Kidney (tissue), 14 donors: ENCODE results near the gene C3orf20. TPM values are rescaled to one million over a fixed set of nuclear protein-coding genes. Genes with fewer than 3 reads are reported as not detected.
"Not testable (repeated sequence)": the region's sequence is repeated elsewhere in the genome, so short reads cannot be mapped to it uniquely, and the experiment has no call there.

Experiments used
- DNase-seq, 5 donors: peaks; one replicate each; pipeline ENCODE4 v3.0.0-alpha.2; 2013 to 2020
- FAIRE-seq: peaks from 2 replicates; lab custom pipeline; 2012; peaks lifted over from hg19 to GRCh38; lab: Jason Lieb, UNC
- H3K27ac ChIP-seq, 2 donors: one replicate each; pipeline ENCODE4 v1.7.0; 2013; ENCODE audit warnings: low read depth in 2 of 2, low read length in 2 of 2, inconsistent platforms in 1 of 2
- H3K27me3 ChIP-seq: one replicate; pipeline ENCODE4 v1.7.1; 2013; ENCODE audit warnings: low read length, inconsistent platforms; ENCODE audit not compliant: control insufficient read depth, insufficient read depth
- H3K36me3 ChIP-seq, 3 donors: one replicate each; pipeline versions ENCODE4 v1.7.0 to v1.7.1; 2013; ENCODE audit warnings: low read length in 3 of 3, control low read depth in 1 of 3, inconsistent platforms in 1 of 3; ENCODE audit not compliant: insufficient read depth in 3 of 3, control insufficient read depth in 2 of 3
- H3K4me1 ChIP-seq, 3 donors: one replicate each; pipeline versions ENCODE4 v1.7.0 to v1.7.1; 2013; ENCODE audit warnings: low read length in 3 of 3, inconsistent platforms in 1 of 3, low read depth in 1 of 3; ENCODE audit not compliant: control insufficient read depth in 2 of 3, insufficient read depth in 2 of 3
- H3K4me3 ChIP-seq, 3 donors: one replicate each; pipeline versions ENCODE4 v1.7.0 to v1.8.1; 2013; ENCODE audit warnings: low read length in 3 of 3, control low read depth in 1 of 3, inconsistent platforms in 1 of 3
- H3K9ac ChIP-seq, 3 donors: one replicate each; pipeline versions ENCODE4 v1.7.0 to v1.7.1; 2013; ENCODE audit warnings: low read length in 3 of 3, control low read depth in 1 of 3, inconsistent platforms in 1 of 3
- H3K9me3 ChIP-seq, 3 donors: one replicate each; pipeline versions ENCODE4 v1.7.0 to v1.7.1; 2013; ENCODE audit warnings: low read length in 3 of 3, control low read depth in 1 of 3, inconsistent platforms in 1 of 3; ENCODE audit not compliant: control insufficient read depth in 2 of 3, insufficient read depth in 1 of 3
- intact Hi-C: fragments of 100-400 bp; cut with DNase I; formaldehyde crosslinking; loops from one replicate; pipeline ENCODE4 v1.11.1; 2022
- polyA plus RNA-seq: library from polyadenylated mRNA; stranded (reverse); fragments of 350-450 nt; fragmentation: Illumina TruSeq; extraction: RNeasy Lipid Tissue Mini Kit (QIAGEN cat#74804); gene quantifications from one replicate; pipeline ENCODE4 v1.2.3, GENCODE V29; 2014; ENCODE audit warnings: low read depth, low replicate concordance; ENCODE audit not compliant: insufficient read depth
- total RNA-seq: library from RNA; stranded (reverse); fragmentation: NEBNext Ultra II Directional; extraction: Animal tissue kit (Norgen Biotek cat#: 25700); gene quantifications from one replicate; pipeline ENCODE4 v1.2.1, GENCODE V29; 2021
- TF ChIP-seq, protein P1 (sequence below): IDR thresholded peaks from 3 replicates; pipeline ENCODE4 v1.5.1; 2012; ENCODE audit warnings: mild to moderate bottlenecking, moderate library complexity, borderline replicate concordance; ENCODE audit not compliant: insufficient read depth; ENCODE audit errors: extremely low read depth
- donor health status: control.
- donor health status: control.
- donor health status: control.
- donor health status: control.
- donor health status: control.
- donor health status: DM: yes; HTN: yes; CAD: no.
- donor health status: Normal renal cell carcinoma (clear cell type).

Gene C3orf20
- total and polyA plus RNA-seq, 2 donors from 2014 or later: 0.16 TPM; not detected in 1

GRCh38 chr3:14649466-14649865 is 25.5 kb upstream of the C3orf20 start:
- H3K9ac ChIP-seq: peak overlapping the region in 1 of 3 donors; percentile 70
- peak in 2 of 5 donors; percentile 81 to 83 for DNase-seq
- no peaks in the 10 kb centered on the region for H3K27me3 ChIP-seq
- FAIRE-seq: peak; percentile 76
- no peaks in the 10 kb centered on the region for H3K9me3 ChIP-seq
- H3K4me3 ChIP-seq: peak overlapping the region in 2 of 3 donors; percentile 32 to 55
- TF ChIP-seq, protein P1, sequence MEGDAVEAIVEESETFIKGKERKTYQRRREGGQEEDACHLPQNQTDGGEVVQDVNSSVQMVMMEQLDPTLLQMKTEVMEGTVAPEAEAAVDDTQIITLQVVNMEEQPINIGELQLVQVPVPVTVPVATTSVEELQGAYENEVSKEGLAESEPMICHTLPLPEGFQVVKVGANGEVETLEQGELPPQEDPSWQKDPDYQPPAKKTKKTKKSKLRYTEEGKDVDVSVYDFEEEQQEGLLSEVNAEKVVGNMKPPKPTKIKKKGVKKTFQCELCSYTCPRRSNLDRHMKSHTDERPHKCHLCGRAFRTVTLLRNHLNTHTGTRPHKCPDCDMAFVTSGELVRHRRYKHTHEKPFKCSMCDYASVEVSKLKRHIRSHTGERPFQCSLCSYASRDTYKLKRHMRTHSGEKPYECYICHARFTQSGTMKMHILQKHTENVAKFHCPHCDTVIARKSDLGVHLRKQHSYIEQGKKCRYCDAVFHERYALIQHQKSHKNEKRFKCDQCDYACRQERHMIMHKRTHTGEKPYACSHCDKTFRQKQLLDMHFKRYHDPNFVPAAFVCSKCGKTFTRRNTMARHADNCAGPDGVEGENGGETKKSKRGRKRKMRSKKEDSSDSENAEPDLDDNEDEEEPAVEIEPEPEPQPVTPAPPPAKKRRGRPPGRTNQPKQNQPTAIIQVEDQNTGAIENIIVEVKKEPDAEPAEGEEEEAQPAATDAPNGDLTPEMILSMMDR: no peak
- intact Hi-C loops: no loop called here
- no peaks in the 10 kb centered on the region for H3K36me3 ChIP-seq
- peaks cover 12 to 45% (median 15%) of the 10 kb centered on the region in 3 donors for H3K4me1 ChIP-seq
- H3K27ac ChIP-seq: peak overlapping the region; percentile 92

DNA sequence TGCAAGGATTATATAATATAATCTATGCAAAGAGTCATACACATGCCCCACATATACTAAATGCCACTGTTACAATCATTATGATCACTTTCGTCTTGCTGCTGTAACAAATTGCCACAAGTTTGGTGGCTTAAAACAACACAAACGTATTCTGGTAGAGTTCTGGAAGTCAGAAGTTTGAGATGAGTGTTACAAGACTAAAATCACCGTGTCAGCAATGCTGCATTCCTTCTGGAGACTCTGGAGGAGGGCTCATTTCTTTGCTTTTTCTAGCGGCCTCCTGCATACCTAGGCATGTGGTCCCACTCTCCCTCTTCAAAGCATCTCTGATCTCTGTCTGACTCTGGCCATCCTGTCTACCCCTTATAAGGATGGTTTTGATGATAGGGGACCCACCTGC is 24.7 kb upstream of the C3orf20 start:
- Histone ChIP-seq H3K4me3 (peak overlapping the region in 1 of 3 donors; percentile 98), H3K27ac (peak overlapping the region; percentile 82 to 87), H3K9ac (peak overlapping the region in 1 of 3 donors; percentile 47), H3K36me3 (peaks cover 0 to under 1% (median 0%) of the 10 kb centered on the region in 3 donors), H3K9me3 (no peaks in the 10 kb centered on the region), H3K4me1 (peaks cover 12 to 45% (median 15%) of the 10 kb centered on the region in 3 donors), H3K27me3 (no peaks in the 10 kb centered on the region)
- intact Hi-C loops: no loop called here
- no peak for FAIRE-seq
- DNase-seq: no peak
- TF ChIP-seq, protein P1: no peak

DNA sequence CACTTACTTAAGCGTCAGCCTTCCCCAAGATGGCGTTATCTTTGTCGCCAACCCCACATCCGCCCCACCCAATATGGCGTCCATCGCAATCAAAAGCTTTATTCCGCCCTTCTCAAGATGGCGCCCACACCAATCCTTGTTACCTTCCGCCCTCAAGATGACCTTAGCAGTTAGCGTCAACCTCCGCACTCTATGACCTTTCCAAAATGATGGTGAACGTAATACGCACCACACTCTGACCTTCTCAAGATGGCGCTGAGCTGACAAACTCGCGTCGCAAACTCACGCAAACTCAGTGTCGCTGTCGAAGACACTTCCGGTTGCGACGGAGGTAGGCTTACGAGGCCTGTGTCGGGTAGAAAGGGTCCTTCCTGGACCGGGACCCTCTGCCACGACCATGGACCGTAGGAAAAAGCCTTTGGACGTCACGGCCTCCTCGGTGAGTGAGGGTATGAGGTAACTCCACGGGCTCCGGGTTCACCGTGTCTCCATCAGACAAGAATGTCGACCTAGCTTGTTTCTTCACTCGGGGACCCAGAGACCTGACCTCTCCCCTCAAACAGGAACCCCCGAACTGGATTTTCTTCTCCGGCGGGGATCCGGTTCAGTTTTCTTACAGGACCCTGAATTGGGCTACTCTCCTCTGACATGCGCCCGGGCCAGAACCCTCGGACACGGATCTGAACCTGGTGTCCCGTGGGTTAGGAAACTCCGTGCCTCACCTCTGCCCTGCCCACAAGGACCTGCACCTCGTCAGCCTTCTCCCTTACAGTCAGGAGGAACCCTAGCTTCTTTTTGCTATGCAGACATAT is 23.3 kb upstream of the C3orf20 start, which contains the start of gene CCDC174:
Gene CCDC174, plus strand, starts transcription at position 323 of the 812 bp plus-strand sequence. Its CDS starts 75 bp downstream, at position 398.
- peak; percentile 93 for FAIRE-seq
- TF ChIP-seq, protein P1: no peak
- H3K27me3 ChIP-seq: no peaks in the 10 kb centered on the region
- H3K36me3 ChIP-seq: peaks cover 2 to 14% (median 5%) of the 10 kb centered on the region in 3 donors
- peak; percentile 96 to 99 (median 97) for DNase-seq
- H3K4me3 ChIP-seq: peak within 1 kb of the TSS; percentile 94 to 98 (median 95)
- peak within 1 kb of the TSS; percentile 82 to 87 for H3K27ac ChIP-seq
- intact Hi-C loops: no loop called here
- peaks cover 12 to 45% (median 15%) of the 10 kb centered on the region in 3 donors for H3K4me1 ChIP-seq
- H3K9ac ChIP-seq: peak within 1 kb of the TSS; percentile 91 to 99 (median 93)
- no peaks in the 10 kb centered on the region for H3K9me3 ChIP-seq

DNA sequence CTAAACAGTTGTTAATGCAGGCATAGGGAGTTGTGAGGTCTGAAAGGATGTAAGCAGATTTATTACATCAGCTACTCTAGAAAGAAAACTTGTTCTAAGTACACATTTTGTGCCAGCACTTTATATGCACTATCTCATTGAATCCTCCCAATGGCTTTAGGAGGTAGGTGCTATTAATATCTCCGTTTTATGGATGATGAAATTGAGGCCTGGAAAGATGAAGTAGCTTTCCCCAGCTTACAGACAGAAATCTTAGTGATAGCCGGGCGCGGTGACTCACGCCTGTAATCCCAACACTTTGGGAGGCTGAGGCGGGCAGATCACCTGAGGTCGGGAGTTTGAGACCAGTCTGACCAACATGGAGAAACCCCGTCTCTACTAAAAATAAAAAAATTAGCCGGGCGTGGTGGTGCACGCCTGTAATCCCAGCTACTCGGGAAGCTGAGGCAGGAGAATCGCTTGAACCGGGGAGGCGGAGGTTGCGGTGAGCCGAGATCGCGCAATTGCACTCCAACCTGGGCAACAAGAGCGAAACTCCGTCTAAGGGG is 22.5 kb upstream of the C3orf20 start:
- FAIRE-seq, H3K9me3 ChIP-seq, H3K27me3 ChIP-seq, DNase-seq, intact Hi-C loops: not testable (repeated sequence)
- H3K4me3 ChIP-seq: peak overlapping the region; percentile 94 to 98 (median 95)
- peaks cover 12 to 40% (median 15%) of the 10 kb centered on the region in 3 donors for H3K4me1 ChIP-seq
- H3K27ac ChIP-seq: peak overlapping the region in 1 of 2 donors; percentile 87
- peaks cover 2 to 21% (median 11%) of the 10 kb centered on the region in 3 donors for H3K36me3 ChIP-seq
- peak overlapping the region; percentile 91 to 99 (median 93) for H3K9ac ChIP-seq
